ENCODE data around the gene SLC35F3.

SLC35F3 gene

GRCh38 chr1:234222561-234223280, 318.2 kb downstream of the SLC35F3 start:
- Histone ChIP-seq H3K9me3 (no peaks in the 10 kb centered on the region), H3K27me3 (peaks cover 0 to 3% of the 10 kb centered on the region in 2 donors), H3K4me3 (no peak overlapping the region), H3K4me1 (no peaks in the 10 kb centered on the region), H3K36me3 (no peaks in the 10 kb centered on the region), H3K27ac (no peak overlapping the region)
- TF ChIP-seq CTCF (IDR thresholded peaks at IDR 0.05), result no peak
- no peak for DNase-seq
- intact Hi-C loops (cut with DNase I; ENCODE audit: low total_unique reads), result no loop called here

DNA sequence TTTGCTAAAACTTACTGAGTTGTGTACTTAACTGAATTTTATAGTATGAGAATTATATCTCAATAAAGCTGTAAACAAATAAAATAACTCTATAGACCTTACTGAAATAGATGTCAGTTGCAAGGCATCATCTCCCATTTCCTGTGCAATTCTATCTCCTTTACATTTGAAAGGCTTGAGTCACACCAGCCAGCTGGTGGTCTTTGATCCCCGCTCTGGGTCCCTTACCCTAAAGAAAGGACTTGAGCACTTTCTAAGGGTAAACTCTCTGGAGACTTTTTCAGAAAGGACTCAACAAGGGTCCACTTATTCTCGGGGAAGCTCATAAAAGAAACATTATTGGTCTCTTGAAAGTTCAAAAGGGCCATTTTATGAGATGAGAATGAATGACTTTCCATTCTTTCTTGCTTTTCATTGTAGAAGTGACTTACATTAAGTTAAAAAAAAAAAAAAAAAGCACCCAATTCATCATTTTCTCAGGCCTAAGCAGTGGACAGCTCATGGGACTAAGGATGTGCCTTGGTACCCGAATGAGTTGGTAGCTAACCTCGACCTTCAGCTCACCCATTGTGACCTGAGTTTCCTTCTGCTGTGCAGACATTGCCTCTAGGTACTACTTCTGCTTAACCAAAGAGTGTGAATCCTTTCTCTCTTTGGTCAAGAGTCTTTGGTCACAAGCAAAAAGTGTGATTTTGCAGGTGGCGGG, 321.8 kb downstream of the SLC35F3 start:
- Histone ChIP-seq H3K36me3 (no peaks in the 10 kb centered on the region), H3K4me1 (no peaks in the 10 kb centered on the region), H3K4me3 (no peak overlapping the region), H3K27me3 (peaks cover 0 to 5% of the 10 kb centered on the region in 2 donors), H3K9me3 (no peaks in the 10 kb centered on the region), H3K27ac (no peak overlapping the region)
- DNase-seq, result no peak
- no peak for TF ChIP-seq CTCF (IDR thresholded peaks at IDR 0.05)
- intact Hi-C loops (cut with DNase I; ENCODE audit: low total_unique reads), result no loop called here

GRCh38 chr1:234226819-234227165, 322.3 kb downstream of the SLC35F3 start:
- intact Hi-C loops (cut with DNase I; ENCODE audit: low total_unique reads), result no loop called here
- Histone ChIP-seq H3K36me3 (no peaks in the 10 kb centered on the region), H3K4me1 (no peaks in the 10 kb centered on the region), H3K27ac (no peak overlapping the region), H3K27me3 (peaks cover 0 to 10% of the 10 kb centered on the region in 2 donors), H3K9me3 (no peaks in the 10 kb centered on the region), H3K4me3 (no peak overlapping the region)
- DNase-seq, result no peak
- TF ChIP-seq CTCF (IDR thresholded peaks at IDR 0.05), result no peak

- no peaks in the 10 kb centered on the region for H3K9me3 ChIP-seq
- no peak overlapping the region for H3K4me3 ChIP-seq
- TF ChIP-seq CTCF (IDR thresholded peaks at IDR 0.05), result no peak
- no peak for DNase-seq
- peaks cover 0 to 15% of the 10 kb centered on the region in 2 donors for H3K27me3 ChIP-seq
- intact Hi-C loops (cut with DNase I; ENCODE audit: low total_unique reads), result no loop called here
- H3K27ac ChIP-seq, result no peak overlapping the region
- H3K36me3 ChIP-seq, result no peaks in the 10 kb centered on the region
- no peaks in the 10 kb centered on the region for H3K4me1 ChIP-seq
Observed at GRCh38 chr1:234229581-234230387, 325.3 kb downstream of the SLC35F3 start.

- no peak for DNase-seq
- H3K4me3 ChIP-seq, result no peak overlapping the region
- intact Hi-C loops (cut with DNase I; ENCODE audit: low total_unique reads), result no loop called here
- H3K4me1 ChIP-seq, result no peaks in the 10 kb centered on the region
- no peaks in the 10 kb centered on the region for H3K9me3 ChIP-seq
- no peak overlapping the region for H3K27ac ChIP-seq
- TF ChIP-seq CTCF (IDR thresholded peaks at IDR 0.05), result no peak
- H3K27me3 ChIP-seq, result peaks cover 0 to 15% of the 10 kb centered on the region in 2 donors
- H3K36me3 ChIP-seq, result no peaks in the 10 kb centered on the region
Observed at GRCh38 chr1:234230414-234230862, 326.0 kb downstream of the SLC35F3 start.
